WI38 (cell line): ENCODE results near the gene ZMIZ1.

Source experiments
- H3K4me3 ChIP-seq: 2 replicates; pipeline ENCODE4 v1.5.1; 2011; ENCODE audit warnings: low read depth, mild to moderate bottlenecking, control low read depth, low read length
- TF ChIP-seq, protein P1 (sequence below): IDR thresholded peaks from 2 replicates; pipeline ENCODE4 v1.5.1; 2012; ENCODE audit warnings: low read depth, mild to moderate bottlenecking, control low read depth, low read length

Gene ZMIZ1

DNA sequence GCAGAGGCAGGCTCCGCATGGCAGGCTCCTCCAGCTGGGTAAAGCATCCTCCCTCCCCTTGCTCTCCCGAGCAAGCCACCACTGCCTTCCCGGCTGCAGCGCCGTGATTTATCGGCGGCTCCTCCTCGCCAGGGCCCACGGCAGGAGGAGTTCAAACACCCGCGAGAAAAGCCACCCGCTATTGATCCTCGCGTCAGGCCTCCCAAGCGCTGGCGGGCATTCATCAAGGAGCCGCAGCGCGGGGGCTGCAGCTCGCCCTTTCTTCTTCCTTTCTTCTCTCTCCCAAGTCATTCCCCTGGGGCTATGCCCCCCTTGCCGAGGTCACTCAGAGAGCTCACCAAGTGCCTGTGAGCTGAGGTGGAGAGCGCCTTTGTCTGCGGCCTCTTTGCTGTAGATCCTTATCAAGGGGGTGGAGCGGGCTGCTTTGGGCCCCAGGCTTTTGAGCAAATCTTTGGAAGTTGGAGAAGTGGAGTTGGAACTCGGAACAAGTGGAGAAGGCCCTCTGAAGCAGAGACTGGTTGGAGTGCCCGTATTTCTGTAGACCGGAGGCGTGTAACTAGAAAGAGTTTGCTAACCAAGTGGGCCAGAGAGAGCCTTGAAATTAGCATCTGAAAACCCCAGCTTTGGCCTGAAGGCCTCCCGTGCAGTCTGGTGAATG is 171.3 kb downstream of the ZMIZ1 start:
- TF ChIP-seq, protein P1, sequence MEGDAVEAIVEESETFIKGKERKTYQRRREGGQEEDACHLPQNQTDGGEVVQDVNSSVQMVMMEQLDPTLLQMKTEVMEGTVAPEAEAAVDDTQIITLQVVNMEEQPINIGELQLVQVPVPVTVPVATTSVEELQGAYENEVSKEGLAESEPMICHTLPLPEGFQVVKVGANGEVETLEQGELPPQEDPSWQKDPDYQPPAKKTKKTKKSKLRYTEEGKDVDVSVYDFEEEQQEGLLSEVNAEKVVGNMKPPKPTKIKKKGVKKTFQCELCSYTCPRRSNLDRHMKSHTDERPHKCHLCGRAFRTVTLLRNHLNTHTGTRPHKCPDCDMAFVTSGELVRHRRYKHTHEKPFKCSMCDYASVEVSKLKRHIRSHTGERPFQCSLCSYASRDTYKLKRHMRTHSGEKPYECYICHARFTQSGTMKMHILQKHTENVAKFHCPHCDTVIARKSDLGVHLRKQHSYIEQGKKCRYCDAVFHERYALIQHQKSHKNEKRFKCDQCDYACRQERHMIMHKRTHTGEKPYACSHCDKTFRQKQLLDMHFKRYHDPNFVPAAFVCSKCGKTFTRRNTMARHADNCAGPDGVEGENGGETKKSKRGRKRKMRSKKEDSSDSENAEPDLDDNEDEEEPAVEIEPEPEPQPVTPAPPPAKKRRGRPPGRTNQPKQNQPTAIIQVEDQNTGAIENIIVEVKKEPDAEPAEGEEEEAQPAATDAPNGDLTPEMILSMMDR = no peak
- H3K4me3 ChIP-seq = no peak overlapping the region

DNA sequence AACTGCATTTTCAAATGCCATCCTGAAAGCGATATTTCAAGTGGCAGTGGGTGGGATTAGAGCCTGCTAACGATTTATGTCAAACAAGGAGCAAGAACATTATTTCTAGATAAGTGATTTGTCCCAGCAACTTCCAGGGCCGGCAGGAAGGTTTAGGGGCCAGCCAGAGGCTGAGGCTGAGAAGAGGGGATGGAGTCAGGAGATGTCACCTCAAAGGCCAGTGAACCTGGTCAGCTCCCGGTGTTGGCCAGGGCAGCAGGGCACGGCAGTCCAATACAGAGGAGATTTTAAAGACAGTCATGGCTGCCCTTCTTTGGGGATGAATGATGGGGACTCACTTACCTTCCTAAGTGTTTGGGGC is 172.8 kb downstream of the ZMIZ1 start:
- peak overlapping the region; percentile 41 for H3K4me3 ChIP-seq
- TF ChIP-seq, protein P1 = no peak

DNA sequence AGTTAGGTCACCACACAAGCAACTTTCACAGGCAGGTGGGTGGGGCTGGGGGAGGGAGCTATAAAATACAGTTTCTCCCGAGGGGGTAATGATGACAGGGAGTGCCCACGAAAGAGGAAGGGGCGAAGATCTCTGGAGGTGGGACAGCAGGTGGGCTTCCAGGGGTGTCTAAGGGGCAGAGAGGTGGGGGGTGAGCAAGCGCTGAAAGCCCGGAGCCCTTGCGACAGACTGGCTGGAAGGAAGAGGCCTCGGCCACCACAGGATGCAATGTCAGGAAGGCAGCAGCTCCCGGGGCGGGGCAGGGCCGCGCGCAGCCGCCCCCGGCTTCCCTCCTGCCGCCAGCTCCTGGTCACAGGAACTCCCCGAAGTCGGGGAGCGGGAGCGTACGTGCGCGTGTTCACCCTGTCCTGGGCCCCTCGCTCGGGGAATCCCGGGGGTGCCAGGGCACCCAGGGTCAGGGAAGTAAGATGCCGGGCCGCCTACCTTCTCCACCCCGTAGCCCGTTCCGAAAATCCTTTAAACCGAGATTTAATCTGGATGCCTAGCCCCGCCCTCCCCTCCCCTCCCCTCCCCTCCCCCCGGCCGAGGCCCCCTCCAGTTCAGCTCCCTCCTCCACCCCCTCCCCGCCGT is 173.3 kb downstream of the ZMIZ1 start:
- TF ChIP-seq, protein P1 = no peak
- H3K4me3 ChIP-seq = peak overlapping the region; percentile 41

DNA sequence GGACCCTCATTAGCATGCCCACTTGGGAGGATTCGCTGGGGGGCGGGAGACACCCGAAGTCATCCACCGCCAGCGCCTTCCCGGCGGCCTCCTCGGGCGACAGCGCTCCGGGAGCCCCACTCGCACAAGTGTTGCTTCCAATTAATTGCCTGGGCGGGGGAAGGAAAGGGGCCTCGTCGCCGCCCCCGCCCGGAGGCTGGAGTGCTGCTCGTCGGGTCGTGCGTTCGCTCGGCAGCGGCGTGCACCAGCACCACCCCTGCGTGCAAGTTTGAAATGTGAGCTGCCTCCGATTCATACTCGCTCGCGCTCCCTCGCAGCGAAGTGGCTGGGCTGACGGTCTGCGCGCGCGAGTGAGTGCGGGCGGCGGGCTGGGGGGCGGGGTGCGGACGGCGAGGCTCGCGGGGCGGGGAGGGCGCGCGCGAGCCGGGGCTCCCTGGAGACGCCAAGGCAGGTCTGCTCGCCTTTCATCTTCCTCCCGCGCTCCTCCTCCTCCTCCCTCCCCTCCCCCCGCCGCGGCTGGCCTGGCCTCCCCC is 173.9 kb downstream of the ZMIZ1 start:
- peak overlapping the region; percentile 43 for H3K4me3 ChIP-seq
- TF ChIP-seq, protein P1 = no peak

DNA sequence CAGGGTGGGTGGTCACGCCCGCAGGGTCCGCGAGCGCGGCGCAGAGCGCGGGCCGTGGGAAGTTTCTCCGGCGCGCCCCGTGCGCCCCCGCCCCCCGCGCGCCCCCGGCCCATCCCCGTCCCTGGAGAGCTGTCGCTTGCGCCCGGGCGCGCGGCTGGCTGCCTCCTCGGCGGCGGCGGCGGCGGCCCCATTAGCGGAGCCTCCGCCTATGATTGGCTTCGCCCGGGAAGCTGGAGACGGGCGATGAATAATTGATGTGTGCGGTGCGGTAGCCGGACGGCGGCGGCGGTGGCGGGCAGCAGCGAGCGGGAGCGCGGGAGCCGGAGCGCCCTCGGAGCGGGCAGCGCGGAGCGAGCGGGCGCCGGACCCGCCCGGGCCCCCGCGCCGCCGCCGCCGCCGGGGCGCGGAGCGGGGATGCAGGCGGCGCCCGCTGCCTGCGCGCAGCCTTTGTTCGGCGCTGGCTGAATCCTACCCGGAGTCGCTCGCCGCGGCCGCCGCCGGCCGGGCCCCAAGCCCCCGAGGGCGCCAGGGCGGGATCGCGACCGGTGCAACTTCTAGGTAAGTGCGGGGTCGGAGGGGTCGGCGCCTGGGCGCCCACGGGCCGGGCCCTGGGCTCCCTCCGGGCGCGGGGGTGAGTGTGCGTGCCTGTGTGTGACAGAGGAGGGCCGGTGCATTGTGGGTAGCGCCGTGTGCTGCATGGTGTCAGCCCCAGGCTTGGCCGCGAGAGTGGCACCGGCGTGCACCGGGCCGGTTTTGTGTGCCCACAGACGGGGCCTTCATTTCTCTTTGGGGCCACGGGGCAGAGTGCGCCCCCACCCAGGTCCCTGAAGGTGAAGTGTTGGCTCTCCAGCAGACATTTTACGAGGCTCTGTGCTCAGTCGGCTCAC is 174.7 kb downstream of the ZMIZ1 start:
- peak overlapping the region; percentile 33; the same call in 1 of the 2 replicates for H3K4me3 ChIP-seq
- TF ChIP-seq, protein P1 = no peak

DNA sequence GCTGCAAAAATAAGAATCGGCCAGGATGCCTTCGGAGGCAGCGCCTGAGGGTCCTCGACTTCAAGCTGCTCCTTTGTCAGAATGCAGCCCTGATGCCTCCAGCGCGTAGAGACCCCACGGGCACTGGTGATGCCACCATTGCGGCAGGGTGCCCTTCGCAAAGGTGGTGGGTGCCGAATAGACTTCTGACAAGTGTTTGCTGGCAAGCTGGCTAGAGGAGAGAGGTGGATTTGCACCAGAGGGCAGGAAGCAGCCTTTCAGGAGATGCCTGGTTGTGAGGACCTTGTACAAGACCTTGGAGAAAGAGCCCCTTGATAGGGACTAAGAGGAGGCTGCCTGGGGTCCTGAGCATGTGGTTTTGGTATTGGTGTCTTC is 175.3 kb downstream of the ZMIZ1 start:
- no peak overlapping the region for H3K4me3 ChIP-seq
- TF ChIP-seq, protein P1 = no peak
